ENCODE data around the gene HPSE2. TPM values are rescaled to one million over a fixed set of nuclear protein-coding genes. Genes with fewer than 3 reads are reported as not detected.
"Not testable (repeated sequence)": the region's sequence is repeated elsewhere in the genome, so short reads cannot be mapped to it uniquely, and the experiment has no call there.

The HPSE2 gene
- total and polyA plus RNA-seq, 2 experiments from 2014 or later, result 0.10 to 0.24 TPM

DNA sequence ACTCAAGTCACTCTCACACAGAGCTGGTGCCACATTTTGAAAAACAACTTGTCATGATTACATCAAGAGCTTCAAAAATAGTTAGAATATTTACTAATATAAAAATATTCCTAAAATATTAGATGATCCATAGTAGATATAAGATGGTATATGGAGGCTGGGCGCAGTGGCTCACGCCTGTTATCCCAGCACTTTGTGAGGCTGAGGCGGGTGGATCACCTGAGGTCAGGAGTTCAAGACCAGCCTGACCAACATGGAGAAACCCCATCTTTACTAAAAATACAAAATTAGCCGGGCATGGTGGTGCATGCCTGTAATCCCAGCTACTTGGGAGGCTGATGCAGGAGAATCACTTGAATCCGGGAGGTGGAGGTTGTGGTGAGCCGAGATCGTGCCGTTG lies 327.4 kb downstream of the HPSE2 start:
- H3K4me2 ChIP-seq; H2AFZ ChIP-seq; H3K27me3 ChIP-seq (ENCODE audit: insufficient read depth); H3F3A ChIP-seq (replicated peaks; ENCODE audit: low read depth); H3K36me3 ChIP-seq (ENCODE audit: insufficient read depth); H3K9me3 Mint-ChIP-seq; H3K27ac ChIP-seq (ENCODE audit: low read depth); H3K4me3 ChIP-seq; DNase-seq (ENCODE audit: low spot score); H3K4me3 Mint-ChIP-seq; H4K20me1 ChIP-seq (replicated peaks; ENCODE audit: insufficient read depth); H3K9me2 ChIP-seq (ENCODE audit: insufficient read depth); H3K27me3 Mint-ChIP-seq (ENCODE audit: insufficient read depth, low read depth, poor library complexity); H3K4me1 Mint-ChIP-seq; H3K27ac Mint-ChIP-seq; H3K4me1 ChIP-seq (ENCODE audit: insufficient read depth); H3K36me3 Mint-ChIP-seq (ENCODE audit: low read depth); H3K79me2 ChIP-seq (replicated peaks; ENCODE audit: insufficient read depth); ATAC-seq: not testable (repeated sequence)

DNA sequence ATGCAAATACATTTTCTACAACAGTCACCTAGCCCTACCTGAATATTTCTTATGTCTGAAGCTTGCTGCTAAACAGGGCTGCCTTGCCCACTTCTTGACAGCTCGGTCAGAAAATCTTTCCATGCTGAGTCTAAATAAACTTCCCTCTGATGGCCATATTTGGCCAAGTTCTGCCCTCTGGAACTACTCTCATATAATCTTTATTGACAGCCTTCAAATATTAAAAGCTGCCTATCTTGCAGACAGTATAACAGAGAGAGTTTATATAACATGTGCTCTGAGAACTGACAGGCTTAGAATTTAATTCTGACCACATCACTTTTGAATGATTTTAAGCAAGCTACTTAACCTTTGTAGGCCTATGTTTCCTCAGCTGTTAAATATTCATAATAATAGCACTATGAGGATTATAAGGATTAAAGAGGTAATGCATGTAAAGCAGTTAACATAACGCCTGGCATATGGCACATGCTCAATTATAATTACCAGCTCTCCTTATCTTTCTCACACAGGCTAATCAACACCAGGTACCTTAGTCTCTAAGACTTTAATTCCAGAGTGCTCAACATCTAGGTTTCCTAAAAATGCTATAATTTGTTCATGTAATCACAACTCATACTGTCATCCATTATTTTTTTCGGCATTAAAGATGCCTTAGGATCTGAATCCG lies 334.1 kb downstream of the HPSE2 start:
- Histone ChIP-seq H2AFZ (no peak overlapping the region), H3K79me2 (replicated peaks; ENCODE audit: insufficient read depth) (no peaks in the 10 kb centered on the region), H3K27me3 (ENCODE audit: insufficient read depth) (no peaks in the 10 kb centered on the region), H3K4me2 (no peak overlapping the region), H3F3A (replicated peaks; ENCODE audit: low read depth) (no peaks in the 10 kb centered on the region), H3K9me2 (ENCODE audit: insufficient read depth) (no peaks in the 10 kb centered on the region), H3K4me3 (no peak overlapping the region), H4K20me1 (replicated peaks; ENCODE audit: insufficient read depth) (no peaks in the 10 kb centered on the region), H3K27ac (ENCODE audit: low read depth) (no peak overlapping the region), H3K4me1 (ENCODE audit: insufficient read depth) (no peaks in the 10 kb centered on the region), H3K36me3 (ENCODE audit: insufficient read depth) (no peaks in the 10 kb centered on the region)
- ATAC-seq (no peak), DNase-seq (ENCODE audit: low spot score) (no peak)
- Mint-ChIP-seq H3K36me3 (ENCODE audit: low read depth) (no peaks in the 10 kb centered on the region), H3K27ac (no peak overlapping the region), H3K4me3 (no peak overlapping the region), H3K9me3 (no peaks in the 10 kb centered on the region), H3K4me1 (no peaks in the 10 kb centered on the region), H3K27me3 (ENCODE audit: insufficient read depth, low read depth, poor library complexity) (no peaks in the 10 kb centered on the region)
- TF ChIP-seq ETS1 (IDR thresholded peaks at IDR 0.05) (no peak), NANOG (IDR thresholded peaks at IDR 0.05; ENCODE audit: borderline replicate concordance) (no peak), ZNF114 (CRISPR knock-in tag; IDR thresholded peaks at IDR 0.05) (no peak), POLR2AphosphoS5 (IDR thresholded peaks at IDR 0.05; ENCODE audit: low read depth) (no peak), STAT1 (IDR thresholded peaks at IDR 0.05; ENCODE audit: unreplicated experiment) (no peak), ZNF331 (CRISPR knock-in tag; IDR thresholded peaks at IDR 0.05; ENCODE audit: low read depth) (no peak)
- TF ChIP-seq, protein P1, sequence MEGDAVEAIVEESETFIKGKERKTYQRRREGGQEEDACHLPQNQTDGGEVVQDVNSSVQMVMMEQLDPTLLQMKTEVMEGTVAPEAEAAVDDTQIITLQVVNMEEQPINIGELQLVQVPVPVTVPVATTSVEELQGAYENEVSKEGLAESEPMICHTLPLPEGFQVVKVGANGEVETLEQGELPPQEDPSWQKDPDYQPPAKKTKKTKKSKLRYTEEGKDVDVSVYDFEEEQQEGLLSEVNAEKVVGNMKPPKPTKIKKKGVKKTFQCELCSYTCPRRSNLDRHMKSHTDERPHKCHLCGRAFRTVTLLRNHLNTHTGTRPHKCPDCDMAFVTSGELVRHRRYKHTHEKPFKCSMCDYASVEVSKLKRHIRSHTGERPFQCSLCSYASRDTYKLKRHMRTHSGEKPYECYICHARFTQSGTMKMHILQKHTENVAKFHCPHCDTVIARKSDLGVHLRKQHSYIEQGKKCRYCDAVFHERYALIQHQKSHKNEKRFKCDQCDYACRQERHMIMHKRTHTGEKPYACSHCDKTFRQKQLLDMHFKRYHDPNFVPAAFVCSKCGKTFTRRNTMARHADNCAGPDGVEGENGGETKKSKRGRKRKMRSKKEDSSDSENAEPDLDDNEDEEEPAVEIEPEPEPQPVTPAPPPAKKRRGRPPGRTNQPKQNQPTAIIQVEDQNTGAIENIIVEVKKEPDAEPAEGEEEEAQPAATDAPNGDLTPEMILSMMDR (conservative IDR thresholded peaks at IDR 0.05; ENCODE audit: low read depth in 2 of 2), result no peak
- TF ChIP-seq, protein P2, sequence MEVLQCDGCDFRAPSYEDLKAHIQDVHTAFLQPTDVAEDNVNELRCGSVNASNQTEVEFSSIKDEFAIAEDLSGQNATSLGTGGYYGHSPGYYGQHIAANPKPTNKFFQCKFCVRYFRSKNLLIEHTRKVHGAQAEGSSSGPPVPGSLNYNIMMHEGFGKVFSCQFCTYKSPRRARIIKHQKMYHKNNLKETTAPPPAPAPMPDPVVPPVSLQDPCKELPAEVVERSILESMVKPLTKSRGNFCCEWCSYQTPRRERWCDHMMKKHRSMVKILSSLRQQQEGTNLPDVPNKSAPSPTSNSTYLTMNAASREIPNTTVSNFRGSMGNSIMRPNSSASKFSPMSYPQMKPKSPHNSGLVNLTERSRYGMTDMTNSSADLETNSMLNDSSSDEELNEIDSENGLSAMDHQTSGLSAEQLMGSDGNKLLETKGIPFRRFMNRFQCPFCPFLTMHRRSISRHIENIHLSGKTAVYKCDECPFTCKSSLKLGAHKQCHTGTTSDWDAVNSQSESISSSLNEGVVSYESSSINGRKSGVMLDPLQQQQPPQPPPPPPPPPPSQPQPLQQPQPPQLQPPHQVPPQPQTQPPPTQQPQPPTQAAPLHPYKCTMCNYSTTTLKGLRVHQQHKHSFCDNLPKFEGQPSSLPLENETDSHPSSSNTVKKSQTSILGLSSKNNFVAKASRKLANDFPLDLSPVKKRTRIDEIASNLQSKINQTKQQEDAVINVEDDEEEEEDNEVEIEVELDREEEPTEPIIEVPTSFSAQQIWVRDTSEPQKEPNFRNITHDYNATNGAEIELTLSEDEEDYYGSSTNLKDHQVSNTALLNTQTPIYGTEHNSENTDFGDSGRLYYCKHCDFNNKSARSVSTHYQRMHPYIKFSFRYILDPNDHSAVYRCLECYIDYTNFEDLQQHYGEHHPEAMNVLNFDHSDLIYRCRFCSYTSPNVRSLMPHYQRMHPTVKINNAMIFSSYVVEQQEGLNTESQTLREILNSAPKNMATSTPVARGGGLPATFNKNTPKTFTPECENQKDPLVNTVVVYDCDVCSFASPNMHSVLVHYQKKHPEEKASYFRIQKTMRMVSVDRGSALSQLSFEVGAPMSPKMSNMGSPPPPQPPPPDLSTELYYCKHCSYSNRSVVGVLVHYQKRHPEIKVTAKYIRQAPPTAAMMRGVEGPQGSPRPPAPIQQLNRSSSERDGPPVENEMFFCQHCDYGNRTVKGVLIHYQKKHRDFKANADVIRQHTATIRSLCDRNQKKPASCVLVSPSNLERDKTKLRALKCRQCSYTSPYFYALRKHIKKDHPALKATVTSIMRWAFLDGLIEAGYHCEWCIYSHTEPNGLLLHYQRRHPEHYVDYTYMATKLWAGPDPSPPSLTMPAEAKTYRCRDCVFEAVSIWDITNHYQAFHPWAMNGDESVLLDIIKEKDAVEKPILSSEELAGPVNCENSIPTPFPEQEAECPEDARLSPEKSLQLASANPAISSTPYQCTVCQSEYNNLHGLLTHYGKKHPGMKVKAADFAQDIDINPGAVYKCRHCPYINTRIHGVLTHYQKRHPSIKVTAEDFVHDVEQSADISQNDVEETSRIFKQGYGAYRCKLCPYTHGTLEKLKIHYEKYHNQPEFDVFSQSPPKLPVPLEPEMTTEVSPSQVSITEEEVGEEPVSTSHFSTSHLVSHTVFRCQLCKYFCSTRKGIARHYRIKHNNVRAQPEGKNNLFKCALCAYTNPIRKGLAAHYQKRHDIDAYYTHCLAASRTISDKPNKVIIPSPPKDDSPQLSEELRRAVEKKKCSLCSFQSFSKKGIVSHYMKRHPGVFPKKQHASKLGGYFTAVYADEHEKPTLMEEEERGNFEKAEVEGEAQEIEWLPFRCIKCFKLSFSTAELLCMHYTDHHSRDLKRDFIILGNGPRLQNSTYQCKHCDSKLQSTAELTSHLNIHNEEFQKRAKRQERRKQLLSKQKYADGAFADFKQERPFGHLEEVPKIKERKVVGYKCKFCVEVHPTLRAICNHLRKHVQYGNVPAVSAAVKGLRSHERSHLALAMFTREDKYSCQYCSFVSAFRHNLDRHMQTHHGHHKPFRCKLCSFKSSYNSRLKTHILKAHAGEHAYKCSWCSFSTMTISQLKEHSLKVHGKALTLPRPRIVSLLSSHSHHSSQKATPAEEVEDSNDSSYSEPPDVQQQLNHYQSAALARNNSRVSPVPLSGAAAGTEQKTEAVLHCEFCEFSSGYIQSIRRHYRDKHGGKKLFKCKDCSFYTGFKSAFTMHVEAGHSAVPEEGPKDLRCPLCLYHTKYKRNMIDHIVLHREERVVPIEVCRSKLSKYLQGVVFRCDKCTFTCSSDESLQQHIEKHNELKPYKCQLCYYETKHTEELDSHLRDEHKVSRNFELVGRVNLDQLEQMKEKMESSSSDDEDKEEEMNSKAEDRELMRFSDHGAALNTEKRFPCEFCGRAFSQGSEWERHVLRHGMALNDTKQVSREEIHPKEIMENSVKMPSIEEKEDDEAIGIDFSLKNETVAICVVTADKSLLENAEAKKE (CRISPR knock-in tag; IDR thresholded peaks at IDR 0.05), result no peak

Data from GM23338 (cell line).